ENCODE results near the gene SLC12A7.

DNA sequence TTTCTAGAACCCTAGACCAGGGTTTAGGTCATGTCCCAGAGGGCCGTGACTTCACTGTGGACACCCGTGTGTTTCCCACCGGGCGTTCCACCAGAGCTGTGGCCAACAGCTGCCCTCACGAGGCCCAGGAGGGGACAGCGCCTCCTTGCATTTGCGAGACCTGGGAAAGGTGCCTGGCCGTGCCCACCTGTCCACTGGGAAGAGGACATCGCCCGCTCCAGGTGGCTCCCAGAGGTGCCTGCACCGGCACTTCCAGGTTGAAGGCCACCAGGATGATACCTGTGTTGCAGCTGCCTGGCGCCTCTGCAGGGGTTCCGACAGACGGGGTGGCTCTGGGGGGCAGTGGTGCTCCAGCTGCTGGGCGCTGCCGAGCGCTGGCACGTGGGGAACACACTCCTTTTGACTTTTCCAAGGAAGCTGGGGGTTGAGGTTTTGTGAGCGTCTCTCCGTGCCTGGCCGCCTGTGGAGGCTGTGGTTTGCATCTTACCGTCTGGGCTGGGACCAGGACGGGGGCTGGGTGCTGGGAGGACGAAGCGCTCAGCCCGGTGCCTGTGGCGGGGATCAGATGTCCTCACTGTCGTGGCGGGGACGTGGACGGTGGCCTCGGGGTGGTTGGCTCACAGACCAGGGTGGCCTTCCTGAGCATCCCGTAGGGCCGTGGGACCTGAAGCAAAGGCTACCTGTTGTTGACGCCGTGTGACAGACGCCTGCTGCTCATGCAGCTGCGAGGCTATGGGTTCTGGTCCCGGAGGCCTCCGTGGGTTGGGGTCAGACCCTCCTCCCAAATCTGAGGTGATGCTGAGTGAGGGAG lies 84.0 kb downstream of the SLC12A7 start:
- no peak for TF ChIP-seq CTCF (IDR thresholded peaks at IDR 0.05)
- TF ChIP-seq POLR2A (IDR thresholded peaks at IDR 0.05): no peak

Measured in right lobe of liver (tissue), 4 donors.